PC-9 (cell line): ENCODE measurements around the gene AKT1S1. TPM values are rescaled to one million over a fixed set of nuclear protein-coding genes. Genes with fewer than 3 reads are reported as not detected.

Experiments used
- BruUV-seq: library from RNA; stranded (reverse); fragments of 400-500 nt; replicated peaks from 2 replicates; lab custom pipeline; 2021; lab: Mats Ljungman, UMichigan
- CTCF ChIA-PET: fragments of 300-600 bp; sonication (Branson Sonifier 250); formaldehyde crosslinking; loops from one replicate; lab custom pipeline; 2022; ENCODE audit warnings: antibody characterized with exemption; lab: Charles Lee
- POLR2A ChIA-PET: fragments of 300-600 bp; sonication (Branson Sonifier 250); formaldehyde crosslinking; loops from one replicate; lab custom pipeline; 2022; ENCODE audit warnings: antibody characterized with exemption; ENCODE audit not compliant: unreplicated experiment; lab: Charles Lee
- DNase-seq, 2 experiments: peaks; one replicate each; pipeline versions ENCODE4 v3.0.0 to v3.0.0-alpha.2; 2015 to 2022; ENCODE audit warnings: mixed read lengths in 1 of 2
- H2AFZ ChIP-seq: fragments of 200-600 bp; sonication (generic); 2 replicates; pipeline ENCODE4 v1.8.1; 2017; ENCODE audit warnings: antibody characterized with exemption
- H3F3A ChIP-seq: fragments of 200-600 bp; sonication (generic); 2 replicates; pipeline ENCODE4 v1.8.1; 2017; ENCODE audit warnings: antibody characterized with exemption, mild to moderate bottlenecking, low read depth; ENCODE audit not compliant: insufficient read depth
- H3K27ac ChIP-seq: fragments of 200-600 bp; sonication (generic); 2 replicates; pipeline ENCODE4 v1.6.1; 2016; ENCODE audit warnings: mixed run types
- H3K27me3 ChIP-seq: fragments of 200-600 bp; sonication (generic); 2 replicates; pipeline ENCODE4 v1.6.1; 2016; ENCODE audit warnings: low read depth, mixed run types; ENCODE audit not compliant: insufficient read depth
- H3K36me3 ChIP-seq: fragments of 200-600 bp; sonication (generic); 2 replicates; pipeline ENCODE4 v1.6.1; 2016; ENCODE audit warnings: low read depth, mixed run types
- H3K4me1 ChIP-seq: fragments of 200-600 bp; sonication (generic); replicated peaks from 2 replicates; pipeline ENCODE4 v1.6.1; 2016; ENCODE audit warnings: mixed run types; ENCODE audit not compliant: insufficient read depth
- H3K4me2 ChIP-seq: fragments of 200-600 bp; sonication (generic); 2 replicates; pipeline ENCODE4 v1.6.1; 2017; ENCODE audit warnings: mixed run types
- H3K4me3 ChIP-seq: fragments of 200-600 bp; sonication (generic); 2 replicates; pipeline ENCODE4 v1.6.1; 2016; ENCODE audit warnings: mixed run types
- H3K79me2 ChIP-seq: fragments of 200-600 bp; sonication (generic); 2 replicates; pipeline ENCODE4 v1.6.1; 2017; ENCODE audit warnings: low read depth, mixed run types
- H3K9me2 ChIP-seq: fragments of 200-600 bp; sonication (generic); 2 replicates; pipeline ENCODE4 v1.8.1; 2017; ENCODE audit warnings: mild to moderate bottlenecking; ENCODE audit not compliant: insufficient read depth
- H3K9me3 ChIP-seq: fragments of 200-600 bp; sonication (generic); 2 replicates; pipeline ENCODE4 v1.8.1; 2016; ENCODE audit warnings: low read depth; ENCODE audit not compliant: insufficient read depth
- H4K20me1 ChIP-seq: fragments of 200-600 bp; sonication (generic); 2 replicates; pipeline ENCODE4 v1.8.1; 2017; ENCODE audit not compliant: insufficient read depth
- EZH2 ChIP-seq: fragments of 200-600 bp; sonication (generic); IDR thresholded peaks from 2 replicates; pipeline ENCODE4 v1.8.0; 2017; ENCODE audit warnings: antibody characterized with exemption, low read depth
- intact Hi-C: fragments of 100-400 bp; cut with micrococcal nuclease; formaldehyde crosslinking; loops from one replicate; pipeline ENCODE4 v1.10.0; 2022; ENCODE audit not compliant: unreplicated experiment
- total RNA-seq: library from RNA; stranded (reverse); gene quantifications from 2 replicates; pipeline ENCODE4 v1.2.3, GENCODE V29; 2021
- TF ChIP-seq, protein P1 (sequence below): fragments of 200-600 bp; sonication (generic); conservative IDR thresholded peaks from 2 replicates; pipeline ENCODE4 v1.6.1; 2017; ENCODE audit warnings: mixed run types, antibody characterized with exemption, mild to moderate bottlenecking, moderate library complexity

Gene AKT1S1
- total RNA-seq, 1 experiment from 2014 or later = 143 TPM

DNA sequence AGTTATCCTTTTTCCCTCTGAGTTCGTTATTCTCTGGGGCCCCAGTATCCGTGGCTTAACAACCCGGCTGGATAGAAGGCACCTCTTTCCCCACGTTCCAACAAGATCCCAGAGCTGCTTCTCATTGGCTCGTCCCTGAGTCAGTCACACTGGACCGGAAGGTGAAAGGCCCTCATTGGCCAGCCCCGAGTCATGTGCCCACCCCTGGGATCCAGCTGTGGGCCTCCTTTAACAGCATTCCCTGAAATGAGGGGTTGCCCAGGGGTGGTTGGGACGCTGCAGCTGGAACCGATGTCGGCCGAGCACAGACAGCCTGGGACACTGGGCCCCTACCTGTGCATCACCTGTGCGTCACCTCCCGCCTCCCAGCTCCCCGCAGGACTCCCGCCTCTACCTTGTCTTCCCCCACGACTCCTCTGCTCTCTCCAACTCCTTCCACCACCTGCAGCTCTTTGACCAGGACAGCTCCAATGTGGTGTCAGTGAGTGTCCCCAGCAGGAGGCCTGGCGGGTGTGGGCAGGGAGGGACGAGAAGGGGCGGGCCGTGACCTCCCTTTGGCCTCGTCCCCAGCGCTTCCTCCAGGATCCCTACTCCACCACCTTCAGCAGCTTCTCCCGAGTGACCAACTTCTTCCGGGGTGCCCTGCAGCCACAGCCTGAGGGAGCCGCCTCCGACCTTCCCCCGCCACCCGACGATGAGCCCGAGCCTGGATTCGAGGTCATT is 4.7 kb upstream of the AKT1S1 start:
- Histone ChIP-seq H3K4me3 (no peak overlapping the region), H3K4me2 (no peak overlapping the region), H4K20me1 (peaks cover 12% of the 10 kb centered on the region), H3F3A (peaks cover 32% of the 10 kb centered on the region; the same call in 1 of the 2 replicates), H3K4me1 (peaks cover 13% of the 10 kb centered on the region), H3K27ac (no peak overlapping the region), H2AFZ (no peak overlapping the region), H3K9me2 (no peaks in the 10 kb centered on the region), H3K27me3 (no peaks in the 10 kb centered on the region), H3K9me3 (no peaks in the 10 kb centered on the region), H3K79me2 (peaks cover 15% of the 10 kb centered on the region), H3K36me3 (peaks cover 25% of the 10 kb centered on the region; the same call in 1 of the 2 replicates)
- POLR2A ChIA-PET = no interaction called here
- no peak for DNase-seq
- intact Hi-C loops = no loop called here
- CTCF ChIA-PET = no interaction called here
- BruUV-seq = no TSS peak
- no peak for TF ChIP-seq EZH2
- TF ChIP-seq, protein P1, sequence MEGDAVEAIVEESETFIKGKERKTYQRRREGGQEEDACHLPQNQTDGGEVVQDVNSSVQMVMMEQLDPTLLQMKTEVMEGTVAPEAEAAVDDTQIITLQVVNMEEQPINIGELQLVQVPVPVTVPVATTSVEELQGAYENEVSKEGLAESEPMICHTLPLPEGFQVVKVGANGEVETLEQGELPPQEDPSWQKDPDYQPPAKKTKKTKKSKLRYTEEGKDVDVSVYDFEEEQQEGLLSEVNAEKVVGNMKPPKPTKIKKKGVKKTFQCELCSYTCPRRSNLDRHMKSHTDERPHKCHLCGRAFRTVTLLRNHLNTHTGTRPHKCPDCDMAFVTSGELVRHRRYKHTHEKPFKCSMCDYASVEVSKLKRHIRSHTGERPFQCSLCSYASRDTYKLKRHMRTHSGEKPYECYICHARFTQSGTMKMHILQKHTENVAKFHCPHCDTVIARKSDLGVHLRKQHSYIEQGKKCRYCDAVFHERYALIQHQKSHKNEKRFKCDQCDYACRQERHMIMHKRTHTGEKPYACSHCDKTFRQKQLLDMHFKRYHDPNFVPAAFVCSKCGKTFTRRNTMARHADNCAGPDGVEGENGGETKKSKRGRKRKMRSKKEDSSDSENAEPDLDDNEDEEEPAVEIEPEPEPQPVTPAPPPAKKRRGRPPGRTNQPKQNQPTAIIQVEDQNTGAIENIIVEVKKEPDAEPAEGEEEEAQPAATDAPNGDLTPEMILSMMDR = no peak

DNA sequence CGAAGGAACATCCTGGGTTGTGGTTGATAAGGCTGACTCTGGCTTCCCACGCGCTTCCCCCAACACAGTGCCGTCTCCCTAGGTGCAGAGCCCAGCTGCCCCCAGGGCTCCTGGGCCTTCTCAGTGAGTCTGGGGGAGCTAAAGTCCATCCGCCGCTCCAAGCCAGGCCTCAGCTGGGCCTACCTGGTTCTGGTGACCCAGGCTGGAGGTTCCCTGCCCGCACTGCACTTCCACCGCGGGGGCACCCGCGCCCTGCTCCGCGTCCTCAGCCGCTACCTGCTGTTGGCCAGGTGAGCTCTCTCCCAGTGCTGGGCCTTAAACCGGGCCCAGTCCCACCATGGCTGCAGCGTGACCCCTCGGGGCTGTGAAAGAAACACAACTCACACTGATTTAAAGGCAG is 4.0 kb upstream of the AKT1S1 start:
- TF ChIP-seq, protein P1 = no peak
- no peak for TF ChIP-seq EZH2
- H3K36me3 ChIP-seq = peaks cover 25% of the 10 kb centered on the region; the same call in 1 of the 2 replicates
- H3K4me1 ChIP-seq = peaks cover 13% of the 10 kb centered on the region
- no peaks in the 10 kb centered on the region for H3K27me3 ChIP-seq
- peaks cover 26% of the 10 kb centered on the region; the same call in 1 of the 2 replicates for H3F3A ChIP-seq
- H3K9me3 ChIP-seq = no peaks in the 10 kb centered on the region
- CTCF ChIA-PET = no interaction called here
- no peak overlapping the region for H3K27ac ChIP-seq
- no peak overlapping the region for H2AFZ ChIP-seq
- POLR2A ChIA-PET = no interaction called here
- intact Hi-C loops = no loop called here
- H3K79me2 ChIP-seq = peaks cover 17% of the 10 kb centered on the region
- H3K9me2 ChIP-seq = no peaks in the 10 kb centered on the region
- peaks cover 12% of the 10 kb centered on the region for H4K20me1 ChIP-seq
- DNase-seq = no peak
- H3K4me2 ChIP-seq = no peak overlapping the region
- no peak overlapping the region for H3K4me3 ChIP-seq
- no TSS peak for BruUV-seq

DNA sequence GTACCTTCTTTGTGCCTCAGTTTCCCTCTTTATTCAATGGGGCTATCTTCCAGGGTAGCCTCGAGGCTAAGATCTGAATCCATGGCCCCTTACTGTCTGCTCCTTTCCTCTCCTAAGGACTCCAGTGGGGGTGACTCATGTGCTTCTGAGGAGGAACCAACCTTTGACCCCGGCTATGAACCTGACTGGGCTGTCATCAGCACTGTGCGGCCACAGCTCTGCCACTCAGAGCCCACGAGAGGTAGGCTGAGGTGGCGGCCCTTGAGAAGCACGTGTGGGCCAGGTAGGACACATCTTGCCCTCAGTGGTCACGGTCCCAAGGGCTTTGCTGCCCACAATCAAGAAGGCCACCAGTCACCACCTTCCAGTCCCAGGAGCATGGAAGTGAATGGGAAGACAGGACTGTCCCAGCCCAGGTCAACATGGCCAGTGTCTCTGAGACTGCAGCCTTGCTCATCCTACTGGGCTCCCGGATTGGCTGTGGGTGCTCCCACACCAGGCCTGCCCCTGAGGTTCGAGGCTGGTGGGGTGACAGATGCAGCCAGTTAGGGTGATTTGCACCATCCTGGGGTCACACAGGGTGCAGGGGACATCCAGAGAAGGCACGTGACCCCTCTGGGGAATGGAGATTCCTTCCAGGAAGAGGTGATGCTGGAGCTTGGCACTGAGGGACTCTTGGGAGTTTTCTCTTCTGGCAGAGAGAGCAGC is 3.2 kb upstream of the AKT1S1 start:
- ChIA-PET POLR2A (no interaction called here), CTCF (no interaction called here)
- intact Hi-C loops = no loop called here
- no peaks in the 10 kb centered on the region for H3K9me3 ChIP-seq
- no peak overlapping the region for H2AFZ ChIP-seq
- no peak for TF ChIP-seq EZH2
- TF ChIP-seq, protein P1 = no peak
- peaks cover 26% of the 10 kb centered on the region for H3K79me2 ChIP-seq
- H3K4me3 ChIP-seq = no peak overlapping the region
- no peak overlapping the region for H3K27ac ChIP-seq
- BruUV-seq = no TSS peak
- no peaks in the 10 kb centered on the region for H3K9me2 ChIP-seq
- DNase-seq = no peak
- peaks cover 25% of the 10 kb centered on the region; the same call in 1 of the 2 replicates for H3K36me3 ChIP-seq
- H4K20me1 ChIP-seq = peaks cover 17% of the 10 kb centered on the region
- H3F3A ChIP-seq = peaks cover 17% of the 10 kb centered on the region; the same call in 1 of the 2 replicates
- H3K4me1 ChIP-seq = peaks cover 14% of the 10 kb centered on the region
- no peak overlapping the region for H3K4me2 ChIP-seq
- H3K27me3 ChIP-seq = no peaks in the 10 kb centered on the region
